ENCODE measurements around the gene ZNF232.
"Not testable (repeated sequence)": the region's sequence is repeated elsewhere in the genome, so short reads cannot be mapped to it uniquely, and the experiment has no call there.

Gene ZNF232

GRCh38 chr17:5092218-5093010 lies 19.3 kb downstream of the ZNF232 start:
- no peak for DNase-seq

GRCh38 chr17:5080591-5080990 lies 31.1 kb downstream of the ZNF232 start:
- DNase-seq = no peak

- peak; percentile 83 for DNase-seq
Observed at GRCh38 chr17:5078106-5079028, 33.3 kb downstream of the ZNF232 start, which contains the start of gene ZFP3. TSS of gene ZFP3 (plus strand) at chr17:5078467. CDS start at chr17:5091505, 13,038 bp downstream.

GRCh38 chr17:5077781-5078105 lies 33.9 kb downstream of the ZNF232 start:
- DNase-seq = no peak

- DNase-seq = not testable (repeated sequence)
Observed at GRCh38 chr17:5077275-5077674, 34.4 kb downstream of the ZNF232 start.

GRCh38 chr17:5075472-5075871 lies 36.2 kb downstream of the ZNF232 start:
- DNase-seq = not testable (repeated sequence)

GRCh38 chr17:5069724-5070123 lies 42.0 kb downstream of the ZNF232 start:
- DNase-seq = no peak

- no peak for DNase-seq
Observed at GRCh38 chr17:5068236-5068635, 43.4 kb downstream of the ZNF232 start.

- no peak for DNase-seq
Observed at GRCh38 chr17:5065227-5065744, 46.4 kb downstream of the ZNF232 start.

Measured in CD4-positive, alpha-beta T cell treated with Interleukin-15 for 1 hour (primary cell).